Neural crest cell (in vitro differentiated cells): ENCODE measurements around the gene TEKT1. TPM values are rescaled to one million over a fixed set of nuclear protein-coding genes. Genes with fewer than 3 reads are reported as not detected.

Experiments used
- DNase-seq: peaks from one replicate; pipeline ENCODE4 v3.0.0; 2021; ENCODE audit warnings: low read depth, mixed read lengths, low spot score
- H3K27ac Mint-ChIP-seq: one replicate; pipeline ENCODE4 v1.8.0; 2021; ENCODE audit warnings: mild to moderate bottlenecking, mixed read lengths; ENCODE audit not compliant: unreplicated experiment
- H3K27me3 Mint-ChIP-seq: 2 replicates; pipeline ENCODE4 v1.8.0; 2021; ENCODE audit warnings: low read depth, mild to moderate bottlenecking, mixed read lengths
- H3K36me3 Mint-ChIP-seq: 2 replicates; pipeline ENCODE4 v1.8.0; 2021; ENCODE audit warnings: low read depth, mild to moderate bottlenecking, mixed read lengths
- H3K4me1 Mint-ChIP-seq: 2 replicates; pipeline ENCODE4 v1.8.0; 2021; ENCODE audit warnings: mixed read lengths
- H3K4me3 Mint-ChIP-seq: one replicate; pipeline ENCODE4 v1.8.0; 2021; ENCODE audit warnings: mild to moderate bottlenecking, mixed read lengths
- H3K9me3 Mint-ChIP-seq: 2 replicates; pipeline ENCODE4 v1.8.0; 2021; ENCODE audit warnings: mixed read lengths
- total RNA-seq: library from RNA; stranded (reverse); gene quantifications from 2 replicates; pipeline ENCODE4 v1.2.1, GENCODE V29; 2021
- TF ChIP-seq, protein P1 (sequence below): fragments of 200-600 bp; sonication (generic); conservative IDR thresholded peaks from 2 replicates; pipeline ENCODE4 v1.5.0; 2021; ENCODE audit warnings: antibody characterized with exemption, mild to moderate bottlenecking

The TEKT1 gene
- total RNA-seq, 1 donor from 2014 or later, result not detected

DNA sequence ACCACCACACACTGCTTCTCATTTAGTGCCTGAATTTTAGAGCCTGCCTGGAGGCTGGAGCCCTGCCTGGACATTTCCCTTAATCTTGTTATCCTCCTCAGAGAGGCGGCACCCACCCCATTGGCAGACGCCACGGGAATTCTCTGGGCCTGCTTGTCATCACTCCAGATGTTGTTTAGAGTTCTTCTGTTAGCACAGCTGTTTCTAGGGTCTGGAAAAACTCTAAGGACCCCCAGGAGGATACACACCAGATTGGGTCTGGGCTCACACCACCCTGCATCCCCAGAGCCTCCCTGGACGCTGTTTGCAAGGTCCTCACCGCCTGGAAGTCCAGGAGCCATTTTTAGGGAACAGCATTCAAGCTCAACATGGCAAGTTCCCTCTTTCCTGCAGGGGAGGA lies 76.2 kb downstream of the TEKT1 start:
- H3K36me3 Mint-ChIP-seq, result no peaks in the 10 kb centered on the region
- no peaks in the 10 kb centered on the region for H3K9me3 Mint-ChIP-seq
- no peak overlapping the region for H3K27ac Mint-ChIP-seq
- no peak overlapping the region for H3K4me3 Mint-ChIP-seq
- TF ChIP-seq, protein P1, sequence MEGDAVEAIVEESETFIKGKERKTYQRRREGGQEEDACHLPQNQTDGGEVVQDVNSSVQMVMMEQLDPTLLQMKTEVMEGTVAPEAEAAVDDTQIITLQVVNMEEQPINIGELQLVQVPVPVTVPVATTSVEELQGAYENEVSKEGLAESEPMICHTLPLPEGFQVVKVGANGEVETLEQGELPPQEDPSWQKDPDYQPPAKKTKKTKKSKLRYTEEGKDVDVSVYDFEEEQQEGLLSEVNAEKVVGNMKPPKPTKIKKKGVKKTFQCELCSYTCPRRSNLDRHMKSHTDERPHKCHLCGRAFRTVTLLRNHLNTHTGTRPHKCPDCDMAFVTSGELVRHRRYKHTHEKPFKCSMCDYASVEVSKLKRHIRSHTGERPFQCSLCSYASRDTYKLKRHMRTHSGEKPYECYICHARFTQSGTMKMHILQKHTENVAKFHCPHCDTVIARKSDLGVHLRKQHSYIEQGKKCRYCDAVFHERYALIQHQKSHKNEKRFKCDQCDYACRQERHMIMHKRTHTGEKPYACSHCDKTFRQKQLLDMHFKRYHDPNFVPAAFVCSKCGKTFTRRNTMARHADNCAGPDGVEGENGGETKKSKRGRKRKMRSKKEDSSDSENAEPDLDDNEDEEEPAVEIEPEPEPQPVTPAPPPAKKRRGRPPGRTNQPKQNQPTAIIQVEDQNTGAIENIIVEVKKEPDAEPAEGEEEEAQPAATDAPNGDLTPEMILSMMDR, result no peak
- no peak for DNase-seq
- peaks cover 26% of the 10 kb centered on the region for H3K4me1 Mint-ChIP-seq
- peaks cover 3% of the 10 kb centered on the region for H3K27me3 Mint-ChIP-seq

DNA sequence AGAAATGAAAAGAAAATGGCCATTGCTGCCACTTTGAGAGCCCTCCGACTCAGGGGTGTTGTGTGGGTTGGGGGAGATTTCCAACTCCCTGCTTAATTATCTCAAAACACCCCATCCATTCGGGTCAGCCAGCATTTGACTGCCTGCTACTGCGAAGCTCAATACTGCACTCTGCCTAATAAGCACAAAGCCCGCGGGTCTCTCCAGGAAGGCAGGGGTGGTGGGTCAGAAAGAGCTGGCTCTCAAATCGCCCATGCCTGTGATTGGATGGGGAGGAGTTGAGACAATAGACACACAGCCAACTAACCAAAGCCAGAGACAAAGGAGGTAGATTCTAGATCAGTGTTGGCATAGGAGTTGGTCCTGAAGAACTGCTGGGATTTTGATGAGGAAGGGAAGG lies 78.0 kb downstream of the TEKT1 start:
- Mint-ChIP-seq H3K9me3 (no peaks in the 10 kb centered on the region), H3K27me3 (peaks cover 5% of the 10 kb centered on the region), H3K4me1 (peaks cover 26% of the 10 kb centered on the region), H3K4me3 (no peak overlapping the region), H3K36me3 (no peaks in the 10 kb centered on the region), H3K27ac (no peak overlapping the region)
- TF ChIP-seq, protein P1, result no peak
- DNase-seq, result no peak

DNA sequence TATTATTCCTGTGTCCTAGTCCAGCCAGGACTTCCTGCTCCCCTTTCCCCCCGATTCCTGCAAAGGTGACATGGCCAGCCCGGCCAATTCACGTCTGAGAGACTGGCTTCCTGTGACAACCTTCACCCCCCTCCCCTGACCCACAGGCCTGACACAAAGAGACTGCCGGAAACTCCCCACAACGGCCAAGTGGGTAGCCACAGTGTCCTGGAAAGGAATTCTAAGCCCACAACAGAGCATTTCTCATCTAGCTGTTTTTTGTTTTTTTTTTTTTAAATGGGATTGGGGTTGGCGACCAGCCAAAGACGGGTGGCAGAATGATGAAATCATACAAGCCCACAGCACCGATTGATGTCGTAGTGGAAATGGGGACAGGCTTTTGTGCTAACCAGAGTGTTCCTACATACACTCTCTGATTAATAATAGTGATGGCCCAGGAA lies 78.5 kb downstream of the TEKT1 start:
- Mint-ChIP-seq H3K27me3 (peaks cover 6% of the 10 kb centered on the region), H3K36me3 (no peaks in the 10 kb centered on the region), H3K27ac (peak overlapping the region; percentile 99), H3K4me1 (peaks cover 26% of the 10 kb centered on the region), H3K4me3 (no peak overlapping the region), H3K9me3 (no peaks in the 10 kb centered on the region)
- TF ChIP-seq, protein P1, result no peak
- no peak for DNase-seq

DNA sequence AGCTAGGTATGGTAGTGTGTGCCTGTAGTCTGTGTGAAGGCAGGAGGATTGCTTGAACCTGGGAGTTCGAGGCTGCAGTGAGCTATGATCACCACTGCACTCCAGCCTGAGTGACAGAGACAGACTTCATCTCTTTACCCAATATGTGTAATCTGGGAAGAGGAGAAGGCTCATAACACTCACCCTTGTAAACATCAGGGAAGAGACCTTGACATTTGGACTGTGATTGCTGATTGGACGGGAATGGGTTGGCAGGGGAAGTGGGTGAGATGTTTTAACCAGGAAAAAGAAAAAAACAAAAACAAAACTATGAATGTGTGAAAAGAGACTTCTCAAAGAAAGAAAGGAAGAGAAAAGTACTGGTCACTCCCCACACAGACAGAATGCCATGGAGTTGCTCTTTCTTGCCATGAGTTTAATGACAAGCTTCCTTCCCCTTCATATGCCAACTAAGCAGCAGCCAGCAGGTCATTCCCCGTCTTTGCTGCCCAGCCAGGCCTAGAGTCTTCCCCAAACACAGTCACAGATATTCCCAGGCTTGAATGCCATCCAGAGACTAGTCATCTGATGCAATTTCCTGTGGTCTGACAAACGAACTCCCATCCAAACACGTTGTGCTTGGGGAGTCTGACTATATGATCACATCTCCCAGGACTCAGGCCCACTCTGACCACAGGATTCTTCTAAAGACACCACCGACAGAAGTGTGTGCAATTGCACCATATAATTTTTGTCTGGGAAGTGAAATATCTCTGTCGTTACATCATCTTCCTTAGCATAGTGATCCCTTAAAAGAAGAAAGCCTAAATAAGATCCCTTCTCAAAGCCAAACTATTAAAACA lies 79.2 kb downstream of the TEKT1 start:
- H3K36me3 Mint-ChIP-seq, result no peaks in the 10 kb centered on the region
- DNase-seq, result no peak
- peaks cover 9% of the 10 kb centered on the region for H3K27me3 Mint-ChIP-seq
- TF ChIP-seq, protein P1, result no peak
- no peaks in the 10 kb centered on the region for H3K9me3 Mint-ChIP-seq
- peak overlapping the region; percentile 99 for H3K27ac Mint-ChIP-seq
- no peak overlapping the region for H3K4me3 Mint-ChIP-seq
- peaks cover 26% of the 10 kb centered on the region for H3K4me1 Mint-ChIP-seq

DNA sequence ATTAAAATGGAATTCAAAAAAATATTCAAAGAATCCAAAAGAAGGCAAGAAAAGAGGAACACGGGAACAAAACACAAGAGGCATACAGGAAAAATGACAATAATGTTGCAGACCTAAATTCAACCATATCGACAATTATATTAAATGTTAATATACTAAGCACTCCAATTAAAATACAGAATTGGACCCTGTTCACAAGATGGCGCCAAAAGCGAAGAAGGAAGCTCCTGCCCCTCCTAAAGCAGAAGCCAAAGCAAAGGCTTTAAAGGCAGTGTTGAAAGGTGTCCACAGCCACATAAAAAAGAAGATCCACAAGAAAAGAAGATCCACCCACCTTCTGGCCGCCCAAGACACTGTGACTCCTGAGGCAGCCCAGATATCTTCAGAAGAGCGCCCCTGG lies 82.0 kb downstream of the TEKT1 start:
- Mint-ChIP-seq H3K27ac (no peak overlapping the region), H3K4me1 (peaks cover 21% of the 10 kb centered on the region), H3K9me3 (no peaks in the 10 kb centered on the region), H3K4me3 (no peak overlapping the region), H3K36me3 (no peaks in the 10 kb centered on the region), H3K27me3 (peaks cover 22% of the 10 kb centered on the region)
- TF ChIP-seq, protein P1, result no peak
- DNase-seq, result no peak
